GM23338 (cell line): ENCODE measurements around the gene ARHGEF16. TPM values are rescaled to one million over a fixed set of nuclear protein-coding genes. Genes with fewer than 3 reads are reported as not detected.

ENCODE experiments used
- ATAC-seq: fragments of 200-7000 bp; cut with Tn5 transposase; 3 replicates; pipeline ENCODE4 v1.9.1; 2020
- DNase-seq: peaks from one replicate; pipeline ENCODE4 v3.0.0-alpha.2; 2015; ENCODE audit warnings: low spot score
- H2AFZ ChIP-seq: fragments of 200-600 bp; sonication (generic); 2 replicates; pipeline ENCODE4 v1.8.0; 2016; ENCODE audit warnings: antibody characterized with exemption, mild to moderate bottlenecking, moderate library complexity
- H3F3A ChIP-seq: fragments of 200-600 bp; sonication (generic); replicated peaks from 2 replicates; pipeline ENCODE4 v1.8.0; 2017; ENCODE audit warnings: antibody characterized with exemption, mixed run types, low read depth
- H3K27ac ChIP-seq: fragments of 200-600 bp; sonication (generic); 2 replicates; pipeline ENCODE4 v1.6.1; 2016; ENCODE audit warnings: low read depth
- H3K27me3 ChIP-seq: fragments of 200-600 bp; sonication (generic); 2 replicates; pipeline ENCODE4 v1.8.0; 2016; ENCODE audit warnings: mild to moderate bottlenecking, mixed run types, moderate library complexity; ENCODE audit not compliant: insufficient read depth
- H3K36me3 ChIP-seq: fragments of 200-600 bp; sonication (generic); 2 replicates; pipeline ENCODE4 v1.8.0; 2016; ENCODE audit warnings: mild to moderate bottlenecking; ENCODE audit not compliant: insufficient read depth
- H3K4me1 ChIP-seq: fragments of 200-600 bp; sonication (generic); 2 replicates; pipeline ENCODE4 v1.8.0; 2016; ENCODE audit warnings: mild to moderate bottlenecking, moderate library complexity; ENCODE audit not compliant: insufficient read depth
- H3K4me2 ChIP-seq: fragments of 200-600 bp; sonication (generic); 2 replicates; pipeline ENCODE4 v1.7.1; 2017; ENCODE audit warnings: mixed run types
- H3K4me3 ChIP-seq: fragments of 200-600 bp; sonication (generic); 2 replicates; pipeline ENCODE4 v1.6.1; 2016; ENCODE audit warnings: mixed run types
- H3K79me2 ChIP-seq: fragments of 200-600 bp; sonication (generic); replicated peaks from 2 replicates; pipeline ENCODE4 v1.8.0; 2017; ENCODE audit warnings: mild to moderate bottlenecking; ENCODE audit not compliant: insufficient read depth
- H3K9me2 ChIP-seq: fragments of 200-600 bp; sonication (generic); 2 replicates; pipeline ENCODE4 v1.8.0; 2017; ENCODE audit not compliant: insufficient read depth
- H4K20me1 ChIP-seq: fragments of 200-600 bp; sonication (generic); replicated peaks from 2 replicates; pipeline ENCODE4 v1.8.0; 2017; ENCODE audit warnings: mild to moderate bottlenecking; ENCODE audit not compliant: insufficient read depth
- H3K27ac Mint-ChIP-seq: 2 replicates; pipeline ENCODE4 v1.8.0; 2020; ENCODE audit warnings: inconsistent platforms, mild to moderate bottlenecking, moderate library complexity, mixed read lengths
- H3K27me3 Mint-ChIP-seq: 3 replicates; pipeline ENCODE4 v1.8.0; 2022; ENCODE audit warnings: low read depth, mild to moderate bottlenecking, moderate library complexity, mixed read lengths, inconsistent platforms; ENCODE audit not compliant: insufficient read depth, poor library complexity
- H3K36me3 Mint-ChIP-seq: 3 replicates; pipeline ENCODE4 v1.8.0; 2021; ENCODE audit warnings: low read depth, mild to moderate bottlenecking, inconsistent platforms, moderate library complexity, mixed read lengths
- H3K4me1 Mint-ChIP-seq: 3 replicates; pipeline ENCODE4 v1.8.0; 2020; ENCODE audit warnings: mild to moderate bottlenecking, inconsistent platforms, mixed read lengths
- H3K4me3 Mint-ChIP-seq: 3 replicates; pipeline ENCODE4 v1.8.0; 2021; ENCODE audit warnings: moderate library complexity, mild to moderate bottlenecking, inconsistent platforms, mixed read lengths
- H3K9me3 Mint-ChIP-seq: 3 replicates; pipeline ENCODE4 v1.8.0; 2020; ENCODE audit warnings: moderate library complexity, mild to moderate bottlenecking, inconsistent platforms, mixed read lengths
- CREB1 ChIP-seq: fragments of 250-450 bp; sonication (Bioruptor Pico); IDR thresholded peaks from 2 replicates; pipeline ENCODE4 v1.5.0; 2020; ENCODE audit warnings: low read depth, mild to moderate bottlenecking, moderate library complexity
- CTCF ChIP-seq, 2 experiments: fragments of 200-600 bp in 1 of 2; sonication (generic) in 1 of 2; conservative IDR thresholded peaks; 2 replicates each; pipeline versions ENCODE4 v1.5.1 to v1.6.1; 2016 to 2017; ENCODE audit warnings: antibody characterized with exemption in 2 of 2, low read depth in 2 of 2, mild to moderate bottlenecking in 2 of 2, moderate library complexity in 1 of 2
- EZH2 ChIP-seq: fragments of 200-600 bp; sonication (generic); IDR thresholded peaks from one replicate; pipeline ENCODE4 v1.8.0; 2017; ENCODE audit warnings: antibody characterized with exemption, mild to moderate bottlenecking, low read depth; ENCODE audit not compliant: unreplicated experiment
- EZH2phosphoT487 ChIP-seq: fragments of 200-600 bp; sonication (generic); IDR thresholded peaks from one replicate; pipeline ENCODE4 v1.8.1; 2018; ENCODE audit warnings: antibody characterized with exemption; ENCODE audit not compliant: unreplicated experiment
- JUNB ChIP-seq: IDR thresholded peaks from one replicate; pipeline ENCODE4 v1.6.1; 2016; ENCODE audit warnings: antibody characterized with exemption; ENCODE audit not compliant: unreplicated experiment
- NANOG ChIP-seq: IDR thresholded peaks from 2 replicates; pipeline ENCODE4 v1.6.1; 2016; ENCODE audit warnings: antibody characterized with exemption, borderline replicate concordance
- POLR2AphosphoS5 ChIP-seq: IDR thresholded peaks from 2 replicates; pipeline ENCODE4 v1.6.1; 2016; ENCODE audit warnings: antibody characterized with exemption, low read depth
- REST ChIP-seq: IDR thresholded peaks from one replicate; pipeline ENCODE4 v1.6.1; 2018; ENCODE audit warnings: antibody characterized with exemption; ENCODE audit not compliant: unreplicated experiment
- STAT1 ChIP-seq: IDR thresholded peaks from one replicate; pipeline ENCODE4 v1.6.1; 2016; ENCODE audit warnings: antibody characterized with exemption; ENCODE audit not compliant: unreplicated experiment
- ZNF114 ChIP-seq: fragments of 250-450 bp; sonication (Bioruptor Pico); IDR thresholded peaks from 2 replicates; pipeline ENCODE4 v1.5.0; 2020; ENCODE audit warnings: mild to moderate bottlenecking, moderate library complexity
- ZNF331 ChIP-seq: fragments of 250-450 bp; sonication (Bioruptor Pico); IDR thresholded peaks from 2 replicates; pipeline ENCODE4 v1.5.0; 2020; ENCODE audit warnings: low read depth, mild to moderate bottlenecking, moderate library complexity
- polyA plus RNA-seq: library from polyadenylated mRNA; unstranded; fragments of >200 nt; fragmentation: Nextera tagmentation; extraction: Ambion mirVana; gene quantifications from 2 replicates; pipeline ENCODE4 v1.2.1, GENCODE V29; 2016
- total RNA-seq: library from RNA; depleted of rRNA; stranded (reverse); fragments of >200 nt; shearing (Covaris generic); gene quantifications from 2 replicates; pipeline ENCODE4 v1.2.3, GENCODE V29; 2014
- TF ChIP-seq, protein P1 (sequence below): fragments of 250-450 bp; sonication (Bioruptor Pico); IDR thresholded peaks from 2 replicates; pipeline ENCODE4 v1.5.0; 2020; ENCODE audit warnings: mild to moderate bottlenecking, moderate library complexity
- TF ChIP-seq, protein P2 (sequence below): IDR thresholded peaks from 2 replicates; pipeline ENCODE4 v1.6.1; 2016; ENCODE audit warnings: antibody characterized with exemption

Gene ARHGEF16
- total and polyA plus RNA-seq, 2 experiments from 2014 or later, result 12.2 to 29.3 TPM

DNA sequence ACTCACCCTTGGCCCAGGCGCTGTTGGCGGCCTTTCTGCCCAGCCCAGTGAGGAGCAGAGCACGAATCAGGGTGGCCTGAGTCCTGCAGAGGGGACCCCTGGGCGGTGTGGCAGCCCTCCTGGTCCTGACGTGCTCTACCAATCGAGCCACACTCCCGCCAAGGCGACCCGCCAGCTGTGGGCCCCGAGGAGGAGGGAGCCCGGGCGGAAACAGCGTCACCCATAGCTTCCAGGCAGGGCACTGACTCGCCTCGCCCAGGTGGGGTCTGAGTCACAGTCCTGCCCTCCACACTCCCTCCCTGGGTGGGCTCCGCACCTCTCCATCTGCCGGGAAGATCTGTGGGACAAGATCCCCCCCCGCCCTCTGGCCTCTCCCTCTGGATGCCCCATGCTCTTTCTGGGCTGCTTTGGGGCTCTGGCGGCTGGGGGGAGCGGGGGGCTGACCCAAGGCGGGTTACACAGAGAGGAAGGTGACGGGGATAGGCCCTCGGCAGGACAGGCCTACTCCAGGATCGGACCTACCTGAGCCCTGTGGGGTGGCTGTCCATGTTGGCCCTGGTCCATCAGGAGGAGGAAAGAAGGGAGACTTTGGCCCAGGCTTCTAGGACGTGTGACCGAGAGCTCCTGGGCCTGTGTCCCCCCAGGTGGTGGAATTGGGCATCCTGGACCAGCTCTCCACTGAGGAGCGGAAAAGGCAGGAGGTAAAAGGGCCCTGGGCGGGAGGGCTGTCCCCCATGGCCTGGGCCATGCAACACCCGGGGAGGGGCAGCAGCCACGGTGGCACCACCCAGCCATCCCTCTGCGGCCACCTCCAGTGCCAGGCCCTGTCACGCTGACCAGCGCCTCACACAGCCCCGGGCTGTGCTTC lies 14.0 kb downstream of the ARHGEF16 start:
- no peak for TF ChIP-seq EZH2phosphoT487
- no peak for TF ChIP-seq ZNF114 (CRISPR knock-in tag)
- TF ChIP-seq, protein P1, sequence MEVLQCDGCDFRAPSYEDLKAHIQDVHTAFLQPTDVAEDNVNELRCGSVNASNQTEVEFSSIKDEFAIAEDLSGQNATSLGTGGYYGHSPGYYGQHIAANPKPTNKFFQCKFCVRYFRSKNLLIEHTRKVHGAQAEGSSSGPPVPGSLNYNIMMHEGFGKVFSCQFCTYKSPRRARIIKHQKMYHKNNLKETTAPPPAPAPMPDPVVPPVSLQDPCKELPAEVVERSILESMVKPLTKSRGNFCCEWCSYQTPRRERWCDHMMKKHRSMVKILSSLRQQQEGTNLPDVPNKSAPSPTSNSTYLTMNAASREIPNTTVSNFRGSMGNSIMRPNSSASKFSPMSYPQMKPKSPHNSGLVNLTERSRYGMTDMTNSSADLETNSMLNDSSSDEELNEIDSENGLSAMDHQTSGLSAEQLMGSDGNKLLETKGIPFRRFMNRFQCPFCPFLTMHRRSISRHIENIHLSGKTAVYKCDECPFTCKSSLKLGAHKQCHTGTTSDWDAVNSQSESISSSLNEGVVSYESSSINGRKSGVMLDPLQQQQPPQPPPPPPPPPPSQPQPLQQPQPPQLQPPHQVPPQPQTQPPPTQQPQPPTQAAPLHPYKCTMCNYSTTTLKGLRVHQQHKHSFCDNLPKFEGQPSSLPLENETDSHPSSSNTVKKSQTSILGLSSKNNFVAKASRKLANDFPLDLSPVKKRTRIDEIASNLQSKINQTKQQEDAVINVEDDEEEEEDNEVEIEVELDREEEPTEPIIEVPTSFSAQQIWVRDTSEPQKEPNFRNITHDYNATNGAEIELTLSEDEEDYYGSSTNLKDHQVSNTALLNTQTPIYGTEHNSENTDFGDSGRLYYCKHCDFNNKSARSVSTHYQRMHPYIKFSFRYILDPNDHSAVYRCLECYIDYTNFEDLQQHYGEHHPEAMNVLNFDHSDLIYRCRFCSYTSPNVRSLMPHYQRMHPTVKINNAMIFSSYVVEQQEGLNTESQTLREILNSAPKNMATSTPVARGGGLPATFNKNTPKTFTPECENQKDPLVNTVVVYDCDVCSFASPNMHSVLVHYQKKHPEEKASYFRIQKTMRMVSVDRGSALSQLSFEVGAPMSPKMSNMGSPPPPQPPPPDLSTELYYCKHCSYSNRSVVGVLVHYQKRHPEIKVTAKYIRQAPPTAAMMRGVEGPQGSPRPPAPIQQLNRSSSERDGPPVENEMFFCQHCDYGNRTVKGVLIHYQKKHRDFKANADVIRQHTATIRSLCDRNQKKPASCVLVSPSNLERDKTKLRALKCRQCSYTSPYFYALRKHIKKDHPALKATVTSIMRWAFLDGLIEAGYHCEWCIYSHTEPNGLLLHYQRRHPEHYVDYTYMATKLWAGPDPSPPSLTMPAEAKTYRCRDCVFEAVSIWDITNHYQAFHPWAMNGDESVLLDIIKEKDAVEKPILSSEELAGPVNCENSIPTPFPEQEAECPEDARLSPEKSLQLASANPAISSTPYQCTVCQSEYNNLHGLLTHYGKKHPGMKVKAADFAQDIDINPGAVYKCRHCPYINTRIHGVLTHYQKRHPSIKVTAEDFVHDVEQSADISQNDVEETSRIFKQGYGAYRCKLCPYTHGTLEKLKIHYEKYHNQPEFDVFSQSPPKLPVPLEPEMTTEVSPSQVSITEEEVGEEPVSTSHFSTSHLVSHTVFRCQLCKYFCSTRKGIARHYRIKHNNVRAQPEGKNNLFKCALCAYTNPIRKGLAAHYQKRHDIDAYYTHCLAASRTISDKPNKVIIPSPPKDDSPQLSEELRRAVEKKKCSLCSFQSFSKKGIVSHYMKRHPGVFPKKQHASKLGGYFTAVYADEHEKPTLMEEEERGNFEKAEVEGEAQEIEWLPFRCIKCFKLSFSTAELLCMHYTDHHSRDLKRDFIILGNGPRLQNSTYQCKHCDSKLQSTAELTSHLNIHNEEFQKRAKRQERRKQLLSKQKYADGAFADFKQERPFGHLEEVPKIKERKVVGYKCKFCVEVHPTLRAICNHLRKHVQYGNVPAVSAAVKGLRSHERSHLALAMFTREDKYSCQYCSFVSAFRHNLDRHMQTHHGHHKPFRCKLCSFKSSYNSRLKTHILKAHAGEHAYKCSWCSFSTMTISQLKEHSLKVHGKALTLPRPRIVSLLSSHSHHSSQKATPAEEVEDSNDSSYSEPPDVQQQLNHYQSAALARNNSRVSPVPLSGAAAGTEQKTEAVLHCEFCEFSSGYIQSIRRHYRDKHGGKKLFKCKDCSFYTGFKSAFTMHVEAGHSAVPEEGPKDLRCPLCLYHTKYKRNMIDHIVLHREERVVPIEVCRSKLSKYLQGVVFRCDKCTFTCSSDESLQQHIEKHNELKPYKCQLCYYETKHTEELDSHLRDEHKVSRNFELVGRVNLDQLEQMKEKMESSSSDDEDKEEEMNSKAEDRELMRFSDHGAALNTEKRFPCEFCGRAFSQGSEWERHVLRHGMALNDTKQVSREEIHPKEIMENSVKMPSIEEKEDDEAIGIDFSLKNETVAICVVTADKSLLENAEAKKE, result no peak
- TF ChIP-seq CREB1 (CRISPR knock-in tag), result no peak
- TF ChIP-seq POLR2AphosphoS5, result no peak
- TF ChIP-seq CTCF (conservative IDR thresholded peaks at IDR 0.05; ENCODE audit: low read depth in 2 of 2), result no peak
- TF ChIP-seq REST, result no peak
- TF ChIP-seq NANOG, result no peak
- TF ChIP-seq ZNF331 (CRISPR knock-in tag), result no peak
- no peak for TF ChIP-seq STAT1
- TF ChIP-seq JUNB, result no peak
- no peak for TF ChIP-seq EZH2
- TF ChIP-seq, protein P2, sequence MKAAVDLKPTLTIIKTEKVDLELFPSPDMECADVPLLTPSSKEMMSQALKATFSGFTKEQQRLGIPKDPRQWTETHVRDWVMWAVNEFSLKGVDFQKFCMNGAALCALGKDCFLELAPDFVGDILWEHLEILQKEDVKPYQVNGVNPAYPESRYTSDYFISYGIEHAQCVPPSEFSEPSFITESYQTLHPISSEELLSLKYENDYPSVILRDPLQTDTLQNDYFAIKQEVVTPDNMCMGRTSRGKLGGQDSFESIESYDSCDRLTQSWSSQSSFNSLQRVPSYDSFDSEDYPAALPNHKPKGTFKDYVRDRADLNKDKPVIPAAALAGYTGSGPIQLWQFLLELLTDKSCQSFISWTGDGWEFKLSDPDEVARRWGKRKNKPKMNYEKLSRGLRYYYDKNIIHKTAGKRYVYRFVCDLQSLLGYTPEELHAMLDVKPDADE, result no peak
- no peak overlapping the region for H3K4me3 Mint-ChIP-seq
- Histone ChIP-seq H3K36me3 (no peaks in the 10 kb centered on the region), H3K4me3 (no peak overlapping the region), H3K9me2 (no peaks in the 10 kb centered on the region), H3K27ac (no peak overlapping the region), H3K27me3 (no peaks in the 10 kb centered on the region), H3K4me1 (peaks cover 7% of the 10 kb centered on the region; the same call in 1 of the 2 replicates), H3K4me2 (no peak overlapping the region), H2AFZ (no peak overlapping the region), H3K79me2 (no peaks in the 10 kb centered on the region), H3F3A (no peaks in the 10 kb centered on the region), H4K20me1 (no peaks in the 10 kb centered on the region)
- no peak overlapping the region for H3K27ac Mint-ChIP-seq
- H3K36me3 Mint-ChIP-seq, result peaks cover 8% of the 10 kb centered on the region
- no peaks in the 10 kb centered on the region for H3K9me3 Mint-ChIP-seq
- peaks cover 16% of the 10 kb centered on the region for H3K4me1 Mint-ChIP-seq
- DNase-seq (no peak), ATAC-seq (no peak)
- peaks cover 7% of the 10 kb centered on the region for H3K27me3 Mint-ChIP-seq
